GM18519 (cell line): ENCODE measurements around the gene CRX.
"Not testable (repeated sequence)": the region's sequence is repeated elsewhere in the genome, so short reads cannot be mapped to it uniquely, and the experiment has no call there.

Experiments
- ATAC-seq: cut with Tn5 transposase; IDR thresholded peaks from one replicate; pipeline ENCODE4 v1.9.1; 2021; ENCODE audit warnings: mild to moderate bottlenecking, moderate library complexity; ENCODE audit not compliant: unreplicated experiment, low FRiP score

The CRX gene

DNA sequence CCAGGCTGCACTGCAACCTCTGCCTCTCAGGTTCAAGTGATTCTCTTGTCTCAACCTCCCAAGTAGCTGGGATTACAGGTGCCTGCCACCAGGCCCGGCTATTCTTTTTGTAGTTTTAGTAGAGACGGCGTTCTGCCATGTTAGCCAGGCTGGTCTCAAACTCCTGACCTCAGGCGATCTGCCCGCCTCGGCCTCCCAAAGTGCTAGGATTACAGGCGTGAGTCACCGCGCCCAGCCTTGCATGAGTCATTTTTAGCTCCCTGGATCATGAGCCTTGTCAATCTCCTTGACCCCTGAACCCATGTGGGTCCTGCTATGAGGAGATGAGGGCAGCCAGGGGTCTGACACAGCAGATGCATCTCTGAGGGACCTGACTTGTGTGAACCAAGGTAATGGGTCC, 36.5 kb downstream of the CRX start:
- ATAC-seq, result not testable (repeated sequence)

DNA sequence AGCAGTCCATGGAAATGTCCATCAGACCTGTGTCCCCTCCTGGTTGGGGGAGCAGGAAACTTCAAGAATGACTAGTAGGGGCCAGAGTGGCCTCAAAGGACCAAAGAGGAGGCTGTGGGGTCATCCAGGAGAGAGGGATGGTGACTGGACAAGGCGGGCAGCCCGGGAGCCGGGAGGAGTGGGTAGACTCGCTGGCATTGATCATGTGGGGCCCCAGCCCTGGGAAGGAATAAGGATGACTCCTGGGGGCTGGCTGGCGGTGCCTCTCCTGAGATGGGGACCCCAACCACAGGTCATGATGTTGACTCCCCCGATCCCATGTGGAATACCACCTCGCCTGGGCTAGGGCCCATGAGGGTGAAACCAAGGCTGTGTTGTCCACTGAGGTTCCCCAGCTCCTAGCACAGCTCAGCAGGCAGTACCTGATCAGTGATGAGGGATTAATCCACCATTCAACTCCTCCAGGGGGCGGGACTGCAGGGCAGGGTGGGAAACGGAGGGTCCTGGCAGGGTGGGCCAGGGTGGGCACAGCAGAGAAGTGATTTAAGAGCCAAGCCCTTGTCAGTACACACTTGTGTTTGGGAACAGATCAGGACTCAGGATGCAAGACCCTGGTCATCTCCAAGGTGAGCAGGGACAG, 37.0 kb downstream of the CRX start, which contains the start of gene TPRX2:
TSS of gene TPRX2 (plus strand) at position 590 of the 640 bp plus-strand sequence. CDS start at position 602, 12 bp downstream.
- not testable (repeated sequence) for ATAC-seq

DNA sequence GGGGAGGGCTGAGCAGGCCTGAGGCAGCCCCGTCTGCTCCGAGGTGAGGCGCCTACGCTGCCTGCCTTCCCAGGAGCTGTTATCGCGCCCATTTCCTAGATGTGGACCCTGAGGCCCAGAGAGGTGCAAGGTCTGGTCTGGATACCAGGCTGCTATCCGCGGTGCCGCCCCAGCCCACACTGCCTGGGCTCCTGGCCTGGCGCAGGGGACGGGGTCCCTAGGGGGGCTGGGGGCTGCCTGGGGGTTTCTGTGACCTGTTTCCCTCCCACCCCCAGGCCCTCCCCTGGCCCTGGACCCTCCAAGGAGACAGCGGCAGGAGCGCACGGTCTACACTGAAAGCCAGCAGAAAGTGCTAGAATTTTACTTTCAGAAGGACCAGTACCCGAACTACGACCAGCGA, 38.1 kb downstream of the CRX start:
- not testable (repeated sequence) for ATAC-seq

DNA sequence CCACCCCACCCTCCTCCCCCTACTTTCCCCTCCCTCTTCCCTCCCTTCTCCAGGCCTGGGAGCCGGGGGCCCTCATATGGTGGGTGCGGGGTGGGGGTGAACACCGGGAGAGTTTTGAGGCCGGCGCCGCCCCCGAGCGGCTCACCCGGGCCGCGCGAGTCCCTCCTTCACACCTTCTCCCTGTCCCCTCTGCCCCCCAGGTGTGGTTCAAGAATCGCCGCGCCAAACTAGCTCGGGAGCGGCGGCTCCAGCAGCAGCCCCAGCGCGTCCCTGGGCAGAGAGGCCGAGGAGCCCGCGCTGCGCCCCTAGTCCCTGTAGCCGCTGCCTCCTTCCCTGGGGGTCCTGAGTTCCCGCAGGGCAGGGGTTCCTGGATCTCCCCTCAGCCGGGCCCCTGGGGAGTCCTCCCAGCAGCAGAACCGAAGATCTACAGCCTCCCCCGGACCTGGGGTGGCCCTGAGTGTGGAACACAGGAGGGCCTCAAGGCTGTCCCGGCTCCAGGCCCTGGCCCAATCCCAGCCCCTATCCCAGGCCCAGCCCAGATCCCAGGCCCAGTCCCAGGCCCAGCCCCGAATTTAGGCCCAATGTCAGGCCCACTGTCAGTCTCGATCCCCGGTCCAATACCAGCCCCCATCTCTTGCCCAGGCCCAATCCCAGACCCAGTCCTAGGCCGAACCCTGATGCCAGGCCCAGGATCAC, 39.0 kb downstream of the CRX start:
- no peak for ATAC-seq

DNA sequence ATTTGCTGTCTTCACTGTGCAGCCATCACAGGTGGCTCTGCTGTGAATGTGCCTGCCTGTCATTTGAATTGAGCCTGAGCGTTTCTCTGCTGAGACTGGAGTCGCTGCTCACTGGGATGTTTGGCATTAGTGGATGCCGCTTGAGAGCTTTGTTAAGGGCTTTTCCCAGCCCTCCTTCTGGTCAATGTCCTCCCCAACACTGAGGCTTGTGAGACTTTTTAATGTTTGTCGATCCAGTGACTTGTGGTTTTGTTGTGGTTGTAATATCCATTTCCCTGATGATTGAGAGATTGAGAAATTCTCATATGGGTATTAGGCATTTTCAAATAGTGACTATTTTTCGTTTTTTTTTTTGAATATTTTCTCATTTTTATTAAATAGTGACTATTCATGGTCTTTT, 39.9 kb downstream of the CRX start:
- ATAC-seq, result no peak

DNA sequence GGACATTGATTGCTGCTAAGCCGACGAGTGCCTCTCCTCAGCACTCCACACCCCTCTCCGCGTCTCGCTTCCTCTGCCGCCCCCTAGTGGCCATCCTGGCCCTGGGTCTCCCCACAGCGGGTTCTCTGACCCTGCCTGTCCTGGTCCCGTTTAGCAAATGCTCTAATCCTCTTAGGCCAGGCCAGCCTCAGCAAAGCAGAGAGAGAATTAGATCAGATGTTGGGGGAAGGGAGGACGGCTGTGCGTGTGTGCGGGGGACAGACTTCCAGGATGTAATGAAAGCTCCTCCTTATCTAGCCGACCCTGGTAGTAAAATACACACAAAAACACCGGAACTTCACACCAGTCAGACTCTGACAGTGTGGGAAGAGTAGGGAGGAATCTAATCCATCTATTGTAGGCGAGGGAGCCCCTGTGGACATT, 41.8 kb downstream of the CRX start:
- ATAC-seq, result no peak

DNA sequence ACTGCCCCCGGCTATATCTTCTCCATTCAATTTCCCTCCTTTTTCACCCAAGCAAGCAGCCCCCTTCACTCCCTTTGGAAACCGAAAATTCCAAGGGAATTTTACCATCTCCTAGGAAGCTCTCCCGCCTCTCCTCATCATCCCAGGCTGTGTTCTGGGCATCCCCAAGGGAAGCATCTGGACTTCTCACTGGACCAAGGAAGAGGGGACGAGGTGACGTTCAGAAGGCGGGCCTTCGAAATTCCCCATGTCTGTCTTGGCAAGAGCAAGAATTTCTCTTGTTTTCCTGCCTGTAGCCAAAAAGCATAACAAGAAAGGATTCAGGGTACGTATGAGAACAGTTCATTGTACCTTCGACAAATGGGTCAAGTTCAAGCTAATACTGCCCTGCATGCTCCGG, 43.4 kb downstream of the CRX start:
- no peak for ATAC-seq

DNA sequence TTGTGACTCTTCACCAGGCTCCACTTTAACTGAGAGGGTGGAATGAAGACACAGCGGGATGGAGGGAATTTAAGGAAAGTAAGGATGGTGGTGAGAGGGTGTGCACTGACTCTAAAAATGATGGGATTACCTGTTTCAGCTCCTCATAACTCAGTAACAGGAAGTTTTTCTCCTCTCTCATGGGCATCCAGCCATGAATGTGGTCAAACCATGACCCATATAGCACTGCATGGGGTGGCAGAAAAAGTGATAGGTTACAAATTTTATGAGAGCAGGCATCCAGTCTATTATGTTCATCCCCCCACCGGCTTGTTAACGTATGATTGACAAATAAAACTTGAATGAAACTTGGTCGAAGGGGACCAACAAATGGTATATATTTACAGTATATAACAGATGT, 57.2 kb downstream of the CRX start:
- ATAC-seq, result no peak

DNA sequence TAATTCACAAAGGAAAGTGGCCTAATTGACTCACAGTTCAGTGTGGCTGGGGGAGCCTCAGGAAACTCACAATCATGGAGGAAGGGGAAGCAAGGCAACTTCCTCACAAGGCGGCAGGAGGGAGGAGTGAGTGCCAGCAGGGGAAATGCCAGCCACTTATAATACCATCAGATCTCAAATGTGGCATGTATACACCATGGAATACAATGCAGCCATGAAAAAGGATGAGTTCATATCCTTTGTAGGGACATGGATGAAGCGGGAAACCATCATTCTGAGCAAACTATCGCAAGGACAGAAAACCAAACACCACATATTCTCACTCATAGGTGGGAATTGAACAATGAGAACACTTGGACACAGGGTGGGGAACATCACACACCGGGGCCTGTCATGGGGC, 57.6 kb downstream of the CRX start:
- ATAC-seq, result not testable (repeated sequence)

DNA sequence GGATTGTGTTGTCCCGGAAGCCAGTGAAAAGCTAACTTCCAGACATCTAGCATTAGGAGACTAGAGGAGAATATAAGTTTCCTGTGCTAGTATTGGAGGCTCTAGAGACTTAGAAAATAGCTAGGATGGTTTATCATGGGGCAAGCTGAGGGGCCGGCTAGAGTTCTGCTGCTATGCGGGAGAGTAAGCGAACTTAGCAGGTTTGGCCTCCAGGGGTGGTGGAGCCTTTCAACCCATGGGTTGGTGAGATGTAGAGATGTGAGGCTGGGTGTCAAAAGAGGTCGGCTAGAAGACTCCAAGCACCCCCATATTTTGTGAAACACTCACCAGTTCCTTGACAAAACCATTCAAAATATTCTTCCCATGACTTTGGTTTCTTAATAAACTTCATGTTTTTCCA, 60.0 kb downstream of the CRX start:
- no peak for ATAC-seq

DNA sequence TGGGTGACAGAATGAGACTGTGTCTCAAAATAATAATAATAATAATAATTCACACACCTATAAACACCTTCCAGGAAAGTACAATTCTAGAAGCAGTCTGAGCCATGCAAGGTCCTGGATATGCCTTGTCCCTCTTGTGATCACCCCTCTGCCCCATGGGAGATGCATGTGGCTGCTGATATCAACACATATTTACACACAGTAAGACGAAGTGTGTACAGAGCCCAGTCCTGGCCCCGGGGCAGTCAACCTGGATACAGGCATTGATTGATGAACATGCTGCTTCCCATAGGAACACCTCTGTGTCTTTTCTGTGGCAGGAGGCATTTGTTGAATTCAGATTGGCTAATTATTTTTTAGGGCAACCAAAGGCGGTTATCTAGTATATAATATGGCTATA, 61.2 kb downstream of the CRX start:
- ATAC-seq, result no peak

DNA sequence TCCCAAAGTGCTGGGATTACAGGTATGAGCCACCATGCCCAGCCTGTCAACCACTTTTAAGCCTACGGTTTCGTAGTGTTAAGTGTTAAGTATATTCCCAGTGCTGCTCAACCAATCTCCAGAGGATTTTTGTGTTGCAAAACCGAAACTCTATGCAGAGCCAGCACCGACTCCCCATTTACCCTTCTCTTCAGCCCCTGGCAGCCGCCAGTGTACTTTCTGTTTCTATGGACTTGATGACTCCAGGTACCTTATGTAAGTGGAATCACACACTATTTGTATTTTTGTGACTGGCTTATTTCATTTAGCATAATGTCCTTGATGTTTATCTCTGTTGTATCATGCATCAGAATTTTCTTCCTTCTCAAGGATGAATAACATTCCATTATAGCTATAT, 63.3 kb downstream of the CRX start:
- ATAC-seq, result no peak

DNA sequence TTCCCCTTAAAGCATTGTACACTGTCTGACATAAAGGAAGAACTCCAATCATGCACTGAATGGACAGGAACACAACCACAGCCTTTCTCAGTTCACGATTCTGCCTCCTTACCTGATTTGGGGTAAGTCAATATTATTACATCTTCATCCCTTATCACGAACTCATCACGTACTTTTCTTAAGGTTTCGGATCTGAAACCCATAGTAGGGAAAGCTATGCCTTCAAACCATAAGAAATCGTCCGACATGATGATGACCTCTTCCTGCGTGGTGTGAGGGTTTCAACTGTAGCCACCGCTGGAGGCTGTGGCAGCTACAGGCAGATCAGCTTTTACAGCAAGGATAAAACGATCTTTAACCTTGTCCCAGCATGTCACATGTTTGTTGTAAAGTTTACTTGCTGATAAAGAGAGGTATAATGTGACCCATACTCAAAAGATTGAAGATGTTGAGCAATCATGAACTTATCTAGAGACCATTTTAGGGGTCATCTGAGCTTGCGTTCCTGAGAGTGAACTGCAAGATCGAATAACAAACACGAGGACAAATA, 64.3 kb downstream of the CRX start, which contains the start of gene SULT2A1:
TSS of gene SULT2A1 (minus strand) at position 306 of the 550 bp plus-strand sequence. CDS start at position 248, 58 bp downstream.
- ATAC-seq, result no peak

DNA sequence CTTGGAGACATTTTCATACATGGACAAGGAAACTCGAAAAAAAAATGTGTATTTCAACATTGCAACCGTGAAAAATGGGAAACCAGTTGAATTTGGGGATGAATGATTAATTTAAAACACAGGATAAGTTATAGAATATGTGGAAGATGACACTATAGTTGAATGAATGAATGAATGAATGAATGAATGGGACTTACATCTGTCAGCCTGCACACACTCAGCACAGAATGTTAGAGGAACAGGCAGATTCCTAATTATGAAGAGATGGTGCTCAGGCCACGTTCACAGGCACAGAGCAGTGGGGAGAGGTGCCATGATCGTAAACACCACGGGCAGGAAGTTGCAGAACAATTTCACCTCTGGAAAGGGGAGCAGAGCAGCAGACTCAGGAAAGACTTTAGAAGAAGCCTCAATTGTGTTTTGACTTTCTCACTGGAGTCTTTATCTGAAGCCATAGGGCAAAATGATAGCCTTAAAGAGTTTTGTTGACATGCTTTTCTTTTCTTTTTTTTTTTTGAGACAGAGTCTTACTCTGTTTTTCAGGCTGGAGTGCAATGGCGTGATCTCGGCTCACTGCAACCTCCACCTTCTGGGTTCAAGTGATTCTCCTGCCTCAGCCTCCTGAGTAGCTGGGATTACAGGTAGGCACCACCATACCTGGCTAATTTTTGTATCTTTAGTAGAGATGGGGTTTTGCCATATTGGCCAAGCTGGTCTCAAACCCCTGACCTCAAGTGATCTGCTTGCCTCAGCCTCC, 69.3 kb downstream of the CRX start:
- ATAC-seq, result no peak

DNA sequence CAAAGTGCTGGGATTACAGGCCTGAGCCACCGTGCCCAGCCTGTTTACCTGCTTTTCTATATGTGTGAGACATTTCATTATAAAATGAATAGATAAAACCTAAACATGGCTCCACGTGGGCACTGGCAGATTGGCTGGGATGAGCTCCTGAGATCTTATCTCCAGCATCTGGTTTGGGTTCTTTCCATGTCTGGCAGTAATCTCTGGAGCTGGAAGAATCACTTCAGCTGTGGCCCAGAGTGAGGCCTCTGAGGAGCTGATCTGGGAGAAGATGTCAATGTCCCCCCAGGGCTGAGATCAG, 69.8 kb downstream of the CRX start:
- no peak for ATAC-seq

DNA sequence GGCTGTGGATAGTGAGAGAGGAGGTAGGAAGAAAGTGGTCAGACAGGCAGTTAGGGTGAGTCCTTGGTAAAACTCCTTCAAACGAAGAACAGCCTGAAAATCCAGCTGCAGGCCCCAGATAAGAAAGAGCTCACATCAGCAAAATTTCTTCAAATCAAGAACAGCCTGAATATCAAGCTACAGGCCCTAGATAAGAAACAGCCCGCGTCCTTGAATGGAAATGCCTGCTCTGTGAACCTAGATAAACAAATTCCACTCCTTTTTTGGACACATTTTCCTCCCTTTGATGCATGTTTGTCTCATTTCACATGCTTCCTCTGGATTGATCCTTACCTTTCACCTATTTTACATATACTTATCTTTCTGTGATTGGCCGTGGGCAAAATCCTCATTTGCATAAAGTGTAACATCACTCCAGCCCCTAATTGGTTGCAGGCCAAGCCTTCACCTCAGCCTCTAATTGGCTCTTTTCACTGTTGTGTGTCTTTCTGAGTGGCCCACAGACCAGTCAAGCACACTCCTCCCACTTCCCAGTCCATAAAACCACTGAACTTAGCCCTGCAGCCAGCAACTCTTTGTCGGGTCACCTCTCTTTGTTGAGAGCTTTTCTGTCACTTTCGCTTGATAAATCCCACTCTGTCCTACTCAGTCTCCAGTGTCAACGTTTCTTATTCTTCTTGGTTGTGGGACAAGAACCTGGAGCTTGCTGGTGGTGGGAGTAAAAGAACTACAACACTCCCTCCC, 70.4 kb downstream of the CRX start:
- ATAC-seq, result no peak
